ENCODE measurements around the gene ZNF485. TPM values are rescaled to one million over a fixed set of nuclear protein-coding genes. Genes with fewer than 3 reads are reported as not detected.
A peak's percentile ranks its signal among the peaks of the same experiment; 100 is the strongest.

The ZNF485 gene
- total and polyA plus RNA-seq, 2 of the 8 experiments (the other 6 are each of a cell fraction or from before 2014, with no cell fraction given) = 2.5 to 8.2 TPM

DNA sequence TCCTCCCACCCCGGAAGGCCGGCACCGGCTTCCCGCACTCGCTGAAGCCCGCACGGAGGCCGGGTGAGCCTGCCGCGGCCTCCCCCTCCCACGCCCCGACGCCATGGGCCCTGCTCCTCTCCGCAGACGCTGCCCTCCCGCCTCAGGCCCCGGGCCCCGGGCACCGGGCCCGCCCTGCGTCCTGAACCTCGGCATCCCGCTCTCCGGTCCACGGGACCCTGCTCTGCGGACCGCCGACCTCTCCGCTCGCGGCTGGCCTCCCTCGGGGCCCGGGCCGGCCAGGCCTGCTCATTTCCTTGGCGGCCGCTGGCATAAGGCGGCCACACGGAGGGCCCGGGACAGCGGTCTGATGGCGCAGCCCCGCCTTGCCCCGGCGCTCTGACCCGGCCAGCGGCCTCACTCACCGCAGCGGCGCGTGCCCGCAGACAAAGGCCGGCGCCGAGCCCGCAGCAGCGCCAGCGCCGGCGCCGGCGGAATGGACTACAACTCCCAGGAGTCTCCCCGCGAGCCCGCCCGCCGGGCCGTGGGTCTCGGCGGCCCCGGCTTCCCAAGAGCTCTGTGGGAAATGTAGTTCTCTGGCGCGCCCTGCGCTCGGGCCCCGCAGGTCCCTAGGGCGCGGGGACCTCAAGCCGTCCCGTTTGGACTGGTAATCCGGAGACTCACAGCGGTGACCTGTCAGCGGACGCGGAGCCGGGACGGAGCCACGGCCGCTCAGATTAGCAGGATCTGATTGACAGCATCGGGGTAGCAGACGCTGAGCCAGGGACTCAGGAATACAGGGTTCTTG, 42.4 kb downstream of the ZNF485 start, which contains the start of gene ZNF32 (continued):
- peak in 1 of 2 experiments; percentile 69; a peak in 1 of 4 replicates for TF ChIP-seq SIN3A (conservative IDR thresholded peaks at IDR 0.05 in 1 of 2, IDR thresholded peaks at IDR 0.05 in 1 of 2; ENCODE audit: low read depth in 1 of 2, low read length in 2 of 2)
- no peak for TF ChIP-seq SUZ12 (IDR thresholded peaks at IDR 0.05; ENCODE audit: low read length)
- no peak for TF ChIP-seq YY1 (IDR thresholded peaks at IDR 0.05; ENCODE audit: low read depth, low read length)
- TF ChIP-seq ASH2L (IDR thresholded peaks at IDR 0.05; ENCODE audit: low read length) = peak; percentile 61
- no peak for TF ChIP-seq BACH1 (IDR thresholded peaks at IDR 0.05; ENCODE audit: low read length)
- peak; percentile 76 for TF ChIP-seq TAF1 (IDR thresholded peaks at IDR 0.05; ENCODE audit: low read depth, low read length)
- peak; percentile 93 for TF ChIP-seq KDM4A (IDR thresholded peaks at IDR 0.05; ENCODE audit: low read depth, low read length, severe bottlenecking)
- TF ChIP-seq CEBPB (IDR thresholded peaks at IDR 0.05; ENCODE audit: low read depth, low read length) = no peak
- TF ChIP-seq POLR2AphosphoS5 (IDR thresholded peaks at IDR 0.05; ENCODE audit: low read depth, low read length) = peak; percentile 70; the same call in 1 of the 2 replicates
- TF ChIP-seq CREB1 (IDR thresholded peaks at IDR 0.05) = peak; percentile 26; the same call in 1 of the 2 replicates
- no peak for TF ChIP-seq EZH2 (IDR thresholded peaks at IDR 0.05; ENCODE audit: low read depth, low read length, severe bottlenecking)
- TF ChIP-seq BCL11A (IDR thresholded peaks at IDR 0.05; ENCODE audit: low read depth in 2 of 2, low read length in 2 of 2) = no peak
- TF ChIP-seq NANOG (IDR thresholded peaks at IDR 0.05; ENCODE audit: insufficient read depth, low read depth, low read length, poor library complexity, severe bottlenecking) = no peak
- TF ChIP-seq, protein P1, sequence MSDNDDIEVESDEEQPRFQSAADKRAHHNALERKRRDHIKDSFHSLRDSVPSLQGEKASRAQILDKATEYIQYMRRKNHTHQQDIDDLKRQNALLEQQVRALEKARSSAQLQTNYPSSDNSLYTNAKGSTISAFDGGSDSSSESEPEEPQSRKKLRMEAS (IDR thresholded peaks at IDR 0.05) = peak; percentile 63; the same call in 1 of the 2 replicates
- TF ChIP-seq CBX5 (IDR thresholded peaks at IDR 0.05; ENCODE audit: low read depth, low read length) = no peak
- no peak for TF ChIP-seq MAFK (IDR thresholded peaks at IDR 0.05; ENCODE audit: low read depth, low read length)
- TF ChIP-seq POLR2A (IDR thresholded peaks at IDR 0.05; ENCODE audit: control extremely low read depth in 1 of 2, low read depth in 2 of 2, low read length in 2 of 2) = peak; percentile 49 to 74
- TF ChIP-seq TAF7 (optimal IDR thresholded peaks at IDR 0.05; ENCODE audit: borderline replicate concordance, low read depth, low read length) = peak; percentile 45
- TF ChIP-seq RXRA (IDR thresholded peaks at IDR 0.05; ENCODE audit: insufficient read depth, low read depth, low read length) = no peak
- no peak for TF ChIP-seq CHD1 (IDR thresholded peaks at IDR 0.05; ENCODE audit: low read depth, low read length)

All from H1 (cell line).